Smooth muscle cell (in vitro differentiated cells): ENCODE measurements around the gene RABGAP1L. TPM values are rescaled to one million over a fixed set of nuclear protein-coding genes. Genes with fewer than 3 reads are reported as not detected.

Source experiments
- DNase-seq: peaks from one replicate; lab custom pipeline; 2025; ENCODE audit not compliant: unreplicated experiment; lab: John Stamatoyannopoulos, UW
- H2AFZ ChIP-seq: fragments of 200-600 bp; sonication (generic); 2 replicates; pipeline ENCODE4 v1.6.0; 2016; ENCODE audit warnings: antibody characterized with exemption, low read depth, mild to moderate bottlenecking
- H3F3A ChIP-seq: fragments of 200-600 bp; sonication (generic); 2 replicates; pipeline ENCODE4 v1.6.0; 2017; ENCODE audit warnings: antibody characterized with exemption, low read depth
- H3K27ac ChIP-seq: fragments of 200-600 bp; sonication (generic); 2 replicates; pipeline ENCODE4 v1.5.1; 2016; ENCODE audit warnings: low read depth, mild to moderate bottlenecking
- H3K27me3 ChIP-seq: fragments of 200-600 bp; sonication (generic); 2 replicates; pipeline ENCODE4 v1.6.1; 2016; ENCODE audit warnings: low read depth, mild to moderate bottlenecking
- H3K36me3 ChIP-seq: fragments of 200-600 bp; sonication (generic); 2 replicates; pipeline ENCODE4 v1.5.1; 2016; ENCODE audit warnings: low read depth
- H3K4me1 ChIP-seq: fragments of 200-600 bp; sonication (generic); 2 replicates; pipeline ENCODE4 v1.5.1; 2016; ENCODE audit warnings: low read depth
- H3K4me2 ChIP-seq: fragments of 200-600 bp; sonication (generic); 2 replicates; pipeline ENCODE4 v1.6.0; 2016; ENCODE audit warnings: mild to moderate bottlenecking
- H3K4me3 ChIP-seq: fragments of 200-600 bp; sonication (generic); 2 replicates; pipeline ENCODE4 v1.5.1; 2016; ENCODE audit warnings: mild to moderate bottlenecking
- H3K79me2 ChIP-seq: fragments of 200-600 bp; sonication (generic); 2 replicates; pipeline ENCODE4 v1.6.0; 2016; ENCODE audit warnings: low read depth, mild to moderate bottlenecking
- H3K9ac ChIP-seq: fragments of 200-600 bp; sonication (generic); 2 replicates; pipeline ENCODE4 v1.6.0; 2016; ENCODE audit warnings: low read depth
- H3K9me3 ChIP-seq: fragments of 200-600 bp; sonication (generic); replicated peaks from 2 replicates; pipeline ENCODE4 v1.5.1; 2016; ENCODE audit warnings: low read depth
- H4K20me1 ChIP-seq: fragments of 200-600 bp; sonication (generic); 2 replicates; pipeline ENCODE4 v1.6.0; 2016; ENCODE audit warnings: low read depth
- CTCF ChIP-seq: fragments of 200-600 bp; sonication (generic); IDR thresholded peaks from 2 replicates; pipeline ENCODE4 v1.5.1; 2017; ENCODE audit warnings: borderline replicate concordance, mild to moderate bottlenecking, antibody characterized with exemption; ENCODE audit not compliant: insufficient read depth, poor library complexity, severe bottlenecking
- WGBS: methylation state at CpG from one replicate; pipeline ENCODE4 v1.1.7; 2016; ENCODE audit warnings: low lambda C conversion rate; 5-methylcytosine and 5-hydroxymethylcytosine counted together
- polyA plus RNA-seq: library from polyadenylated mRNA; unstranded; fragments of >200 nt; fragmentation: Nextera tagmentation; extraction: Ambion mirVana; gene quantifications from 2 replicates; pipeline ENCODE4 v1.2.1, GENCODE V29; 2016
- total RNA-seq: library from RNA; depleted of rRNA; stranded (reverse); fragments of >200 nt; gene quantifications from 2 replicates; pipeline ENCODE4 v1.2.3, GENCODE V29; 2014

Gene RABGAP1L
- total and polyA plus RNA-seq, 2 experiments from 2014 or later, result 4.8 to 24.7 TPM

GRCh38 chr1:174637487-174637886, 478.2 kb downstream of the RABGAP1L start:
- Histone ChIP-seq H3K27me3 (no peaks in the 10 kb centered on the region), H3F3A (no peaks in the 10 kb centered on the region), H3K79me2 (no peaks in the 10 kb centered on the region), H3K27ac (no peak overlapping the region), H3K4me3 (no peak overlapping the region), H4K20me1 (no peaks in the 10 kb centered on the region), H3K4me1 (no peaks in the 10 kb centered on the region), H2AFZ (no peak overlapping the region), H3K36me3 (no peaks in the 10 kb centered on the region), H3K4me2 (no peak overlapping the region), H3K9me3 (no peaks in the 10 kb centered on the region), H3K9ac (no peak overlapping the region)
- TF ChIP-seq CTCF, result no peak
- DNase-seq, result no peak
- 89% methylated on average over 4 of the region's 4 CpGs for WGBS

GRCh38 chr1:174639461-174639860, 480.1 kb downstream of the RABGAP1L start:
- no peaks in the 10 kb centered on the region for H3F3A ChIP-seq
- H3K9me3 ChIP-seq, result no peaks in the 10 kb centered on the region
- no peaks in the 10 kb centered on the region for H3K79me2 ChIP-seq
- 93% methylated on average over 1 of the region's 1 CpG for WGBS
- H3K4me3 ChIP-seq, result no peak overlapping the region
- H3K9ac ChIP-seq, result no peak overlapping the region
- H3K27ac ChIP-seq, result no peak overlapping the region
- DNase-seq, result no peak
- no peaks in the 10 kb centered on the region for H3K4me1 ChIP-seq
- no peaks in the 10 kb centered on the region for H4K20me1 ChIP-seq
- no peak for TF ChIP-seq CTCF
- no peak overlapping the region for H3K4me2 ChIP-seq
- no peak overlapping the region for H2AFZ ChIP-seq
- H3K27me3 ChIP-seq, result no peaks in the 10 kb centered on the region
- H3K36me3 ChIP-seq, result no peaks in the 10 kb centered on the region

- Histone ChIP-seq H3K9me3 (no peaks in the 10 kb centered on the region), H4K20me1 (no peaks in the 10 kb centered on the region), H3K9ac (no peak overlapping the region), H3K27ac (no peak overlapping the region), H3K27me3 (no peaks in the 10 kb centered on the region), H3F3A (no peaks in the 10 kb centered on the region), H3K4me3 (no peak overlapping the region), H3K79me2 (no peaks in the 10 kb centered on the region), H3K4me2 (no peak overlapping the region), H3K4me1 (no peaks in the 10 kb centered on the region), H2AFZ (no peak overlapping the region), H3K36me3 (no peaks in the 10 kb centered on the region)
- no peak for DNase-seq
- no peak for TF ChIP-seq CTCF
- 97% methylated on average over 1 of the region's 1 CpG for WGBS
Measured at GRCh38 chr1:174640783-174641182, 481.5 kb downstream of the RABGAP1L start.

- H2AFZ ChIP-seq, result no peak overlapping the region
- H3K79me2 ChIP-seq, result no peaks in the 10 kb centered on the region
- H4K20me1 ChIP-seq, result no peaks in the 10 kb centered on the region
- no peak overlapping the region for H3K4me3 ChIP-seq
- no peaks in the 10 kb centered on the region for H3K4me1 ChIP-seq
- H3K27ac ChIP-seq, result no peak overlapping the region
- no peak overlapping the region for H3K9ac ChIP-seq
- no peaks in the 10 kb centered on the region for H3F3A ChIP-seq
- no peak overlapping the region for H3K4me2 ChIP-seq
- no peak for TF ChIP-seq CTCF
- no peak for DNase-seq
- no peaks in the 10 kb centered on the region for H3K36me3 ChIP-seq
- H3K27me3 ChIP-seq, result no peaks in the 10 kb centered on the region
- no peaks in the 10 kb centered on the region for H3K9me3 ChIP-seq
Measured at GRCh38 chr1:174642393-174642792, 483.1 kb downstream of the RABGAP1L start.
